GM23338 (cell line): ENCODE measurements around the gene EVL. TPM values are rescaled to one million over a fixed set of nuclear protein-coding genes. Genes with fewer than 3 reads are reported as not detected.

Source experiments
- ATAC-seq: fragments of 200-7000 bp; cut with Tn5 transposase; 3 replicates; pipeline ENCODE4 v1.9.1; 2020
- DNase-seq: peaks from one replicate; pipeline ENCODE4 v3.0.0-alpha.2; 2015; ENCODE audit warnings: low spot score
- H2AFZ ChIP-seq: fragments of 200-600 bp; sonication (generic); 2 replicates; pipeline ENCODE4 v1.8.0; 2016; ENCODE audit warnings: antibody characterized with exemption, mild to moderate bottlenecking, moderate library complexity
- H3F3A ChIP-seq: fragments of 200-600 bp; sonication (generic); replicated peaks from 2 replicates; pipeline ENCODE4 v1.8.0; 2017; ENCODE audit warnings: antibody characterized with exemption, mixed run types, low read depth
- H3K27ac ChIP-seq: fragments of 200-600 bp; sonication (generic); 2 replicates; pipeline ENCODE4 v1.6.1; 2016; ENCODE audit warnings: low read depth
- H3K27me3 ChIP-seq: fragments of 200-600 bp; sonication (generic); 2 replicates; pipeline ENCODE4 v1.8.0; 2016; ENCODE audit warnings: mild to moderate bottlenecking, mixed run types, moderate library complexity; ENCODE audit not compliant: insufficient read depth
- H3K36me3 ChIP-seq: fragments of 200-600 bp; sonication (generic); 2 replicates; pipeline ENCODE4 v1.8.0; 2016; ENCODE audit warnings: mild to moderate bottlenecking; ENCODE audit not compliant: insufficient read depth
- H3K4me1 ChIP-seq: fragments of 200-600 bp; sonication (generic); 2 replicates; pipeline ENCODE4 v1.8.0; 2016; ENCODE audit warnings: mild to moderate bottlenecking, moderate library complexity; ENCODE audit not compliant: insufficient read depth
- H3K4me2 ChIP-seq: fragments of 200-600 bp; sonication (generic); 2 replicates; pipeline ENCODE4 v1.7.1; 2017; ENCODE audit warnings: mixed run types
- H3K4me3 ChIP-seq: fragments of 200-600 bp; sonication (generic); 2 replicates; pipeline ENCODE4 v1.6.1; 2016; ENCODE audit warnings: mixed run types
- H3K79me2 ChIP-seq: fragments of 200-600 bp; sonication (generic); replicated peaks from 2 replicates; pipeline ENCODE4 v1.8.0; 2017; ENCODE audit warnings: mild to moderate bottlenecking; ENCODE audit not compliant: insufficient read depth
- H3K9me2 ChIP-seq: fragments of 200-600 bp; sonication (generic); 2 replicates; pipeline ENCODE4 v1.8.0; 2017; ENCODE audit not compliant: insufficient read depth
- H4K20me1 ChIP-seq: fragments of 200-600 bp; sonication (generic); replicated peaks from 2 replicates; pipeline ENCODE4 v1.8.0; 2017; ENCODE audit warnings: mild to moderate bottlenecking; ENCODE audit not compliant: insufficient read depth
- H3K27ac Mint-ChIP-seq: 2 replicates; pipeline ENCODE4 v1.8.0; 2020; ENCODE audit warnings: inconsistent platforms, mild to moderate bottlenecking, moderate library complexity, mixed read lengths
- H3K27me3 Mint-ChIP-seq: 3 replicates; pipeline ENCODE4 v1.8.0; 2022; ENCODE audit warnings: low read depth, mild to moderate bottlenecking, moderate library complexity, mixed read lengths, inconsistent platforms; ENCODE audit not compliant: insufficient read depth, poor library complexity
- H3K36me3 Mint-ChIP-seq: 3 replicates; pipeline ENCODE4 v1.8.0; 2021; ENCODE audit warnings: low read depth, mild to moderate bottlenecking, inconsistent platforms, moderate library complexity, mixed read lengths
- H3K4me1 Mint-ChIP-seq: 3 replicates; pipeline ENCODE4 v1.8.0; 2020; ENCODE audit warnings: mild to moderate bottlenecking, inconsistent platforms, mixed read lengths
- H3K4me3 Mint-ChIP-seq: 3 replicates; pipeline ENCODE4 v1.8.0; 2021; ENCODE audit warnings: moderate library complexity, mild to moderate bottlenecking, inconsistent platforms, mixed read lengths
- H3K9me3 Mint-ChIP-seq: 3 replicates; pipeline ENCODE4 v1.8.0; 2020; ENCODE audit warnings: moderate library complexity, mild to moderate bottlenecking, inconsistent platforms, mixed read lengths
- EZH2 ChIP-seq: fragments of 200-600 bp; sonication (generic); IDR thresholded peaks from one replicate; pipeline ENCODE4 v1.8.0; 2017; ENCODE audit warnings: antibody characterized with exemption, mild to moderate bottlenecking, low read depth; ENCODE audit not compliant: unreplicated experiment
- EZH2phosphoT487 ChIP-seq: fragments of 200-600 bp; sonication (generic); IDR thresholded peaks from one replicate; pipeline ENCODE4 v1.8.1; 2018; ENCODE audit warnings: antibody characterized with exemption; ENCODE audit not compliant: unreplicated experiment
- NANOG ChIP-seq: IDR thresholded peaks from 2 replicates; pipeline ENCODE4 v1.6.1; 2016; ENCODE audit warnings: antibody characterized with exemption, borderline replicate concordance
- POLR2AphosphoS5 ChIP-seq: IDR thresholded peaks from 2 replicates; pipeline ENCODE4 v1.6.1; 2016; ENCODE audit warnings: antibody characterized with exemption, low read depth
- ZNF462 ChIP-seq: fragments of 250-450 bp; sonication (Bioruptor Pico); IDR thresholded peaks from 2 replicates; pipeline ENCODE4 v1.5.0; 2020; ENCODE audit warnings: mild to moderate bottlenecking, moderate library complexity
- polyA plus RNA-seq: library from polyadenylated mRNA; unstranded; fragments of >200 nt; fragmentation: Nextera tagmentation; extraction: Ambion mirVana; gene quantifications from 2 replicates; pipeline ENCODE4 v1.2.1, GENCODE V29; 2016
- total RNA-seq: library from RNA; depleted of rRNA; stranded (reverse); fragments of >200 nt; shearing (Covaris generic); gene quantifications from 2 replicates; pipeline ENCODE4 v1.2.3, GENCODE V29; 2014
- TF ChIP-seq, protein P1 (sequence below): IDR thresholded peaks from 2 replicates; pipeline ENCODE4 v1.6.1; 2016; ENCODE audit warnings: antibody characterized with exemption

The EVL gene
- total and polyA plus RNA-seq, 2 experiments from 2014 or later, result 28.2 to 50.5 TPM

DNA sequence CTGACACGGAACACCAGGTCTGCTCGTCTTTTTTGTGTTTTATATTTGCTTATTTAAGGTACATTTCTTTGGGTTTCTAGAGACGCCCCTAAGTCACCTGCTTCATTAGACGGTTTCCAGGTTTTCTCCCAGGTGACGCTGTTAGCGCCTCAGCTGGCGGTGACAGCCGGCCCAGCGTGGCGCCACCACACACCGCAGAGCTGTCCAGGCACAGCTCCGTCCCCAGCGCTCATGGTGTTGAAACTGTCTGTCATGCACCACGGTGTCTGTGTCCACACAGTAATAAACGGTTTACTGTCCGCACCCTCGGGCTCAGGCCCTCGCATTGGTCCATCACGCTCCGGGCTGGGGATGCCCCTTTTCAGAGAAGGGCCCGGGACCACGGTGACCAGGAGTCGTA lies 78.7 kb downstream of the EVL start (continued):
- TF ChIP-seq ZNF462 (CRISPR knock-in tag) (no peak), EZH2 (no peak), NANOG (no peak), POLR2AphosphoS5 (no peak), EZH2phosphoT487 (no peak)
- TF ChIP-seq, protein P1, sequence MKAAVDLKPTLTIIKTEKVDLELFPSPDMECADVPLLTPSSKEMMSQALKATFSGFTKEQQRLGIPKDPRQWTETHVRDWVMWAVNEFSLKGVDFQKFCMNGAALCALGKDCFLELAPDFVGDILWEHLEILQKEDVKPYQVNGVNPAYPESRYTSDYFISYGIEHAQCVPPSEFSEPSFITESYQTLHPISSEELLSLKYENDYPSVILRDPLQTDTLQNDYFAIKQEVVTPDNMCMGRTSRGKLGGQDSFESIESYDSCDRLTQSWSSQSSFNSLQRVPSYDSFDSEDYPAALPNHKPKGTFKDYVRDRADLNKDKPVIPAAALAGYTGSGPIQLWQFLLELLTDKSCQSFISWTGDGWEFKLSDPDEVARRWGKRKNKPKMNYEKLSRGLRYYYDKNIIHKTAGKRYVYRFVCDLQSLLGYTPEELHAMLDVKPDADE, result no peak

DNA sequence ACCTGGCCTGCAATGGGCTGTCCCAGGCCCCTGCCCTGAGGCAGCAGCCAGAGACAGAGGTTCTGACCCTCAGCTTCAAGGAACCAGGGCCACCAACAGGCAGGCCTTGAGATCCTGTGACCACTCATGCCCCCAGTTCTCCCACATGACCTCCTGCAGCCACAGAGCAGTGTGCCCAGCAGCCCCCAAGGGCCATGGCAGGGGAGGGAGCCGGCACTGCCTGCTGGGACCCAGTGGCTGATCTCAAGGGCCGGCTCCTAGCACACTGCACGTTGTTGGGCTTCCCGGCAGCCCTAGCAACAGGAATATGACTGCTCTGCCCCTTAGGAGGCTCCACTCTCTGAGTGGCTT lies 79.4 kb downstream of the EVL start:
- DNase-seq, result no peak
- Mint-ChIP-seq H3K27ac (no peak overlapping the region), H3K4me1 (peaks cover 15% of the 10 kb centered on the region), H3K27me3 (peaks cover 15% of the 10 kb centered on the region), H3K9me3 (no peaks in the 10 kb centered on the region), H3K36me3 (no peaks in the 10 kb centered on the region; the same call in 2 of the 3 replicates), H3K4me3 (no peak overlapping the region)
- Histone ChIP-seq H3K36me3 (no peaks in the 10 kb centered on the region), H3K4me3 (no peak overlapping the region), H3K9me2 (no peaks in the 10 kb centered on the region), H3K27ac (no peak overlapping the region), H3F3A (no peaks in the 10 kb centered on the region), H3K79me2 (no peaks in the 10 kb centered on the region), H3K4me2 (no peak overlapping the region), H2AFZ (no peak overlapping the region), H4K20me1 (no peaks in the 10 kb centered on the region), H3K4me1 (peaks cover 4% of the 10 kb centered on the region; the same call in 1 of the 2 replicates), H3K27me3 (no peaks in the 10 kb centered on the region)
- TF ChIP-seq EZH2 (no peak), ZNF462 (CRISPR knock-in tag) (no peak)
- no peak for ATAC-seq
